Muscle of leg (tissue), 11 donors: ENCODE data around the gene HOXB6. TPM values are rescaled to one million over a fixed set of nuclear protein-coding genes. Genes with fewer than 3 reads are reported as not detected.

Experiments used
- DNase-seq: peaks from one replicate; pipeline ENCODE4 v3.0.0; 2013
- H3K27ac ChIP-seq: one replicate; pipeline ENCODE4 v1.5.1; 2013; ENCODE audit warnings: mild to moderate bottlenecking, low read length, control low read depth
- H3K27me3 ChIP-seq: one replicate; pipeline ENCODE4 v1.6.1; 2013; ENCODE audit warnings: low read length; ENCODE audit not compliant: control insufficient read depth, insufficient read depth
- H3K36me3 ChIP-seq: one replicate; pipeline ENCODE4 v1.6.1; 2013; ENCODE audit warnings: low read length; ENCODE audit not compliant: control insufficient read depth, insufficient read depth
- H3K4me1 ChIP-seq: one replicate; pipeline ENCODE4 v1.6.1; 2013; ENCODE audit warnings: low read length; ENCODE audit not compliant: control insufficient read depth, insufficient read depth
- H3K4me3 ChIP-seq: one replicate; pipeline ENCODE4 v1.5.1; 2013; ENCODE audit warnings: low read length, control low read depth
- H3K9me3 ChIP-seq: replicated peaks from 2 replicates; pipeline ENCODE4 v1.6.1; 2013; ENCODE audit warnings: low read depth, low read length; ENCODE audit not compliant: control insufficient read depth
- WGBS: methylation state at CpG from one replicate; pipeline ENCODE4 v1.1.5; 2013; ENCODE audit warnings: missing lambda C conversion rate; ENCODE audit not compliant: insufficient coverage; 5-methylcytosine and 5-hydroxymethylcytosine counted together
- polyA plus RNA-seq, 8 donors: library from polyadenylated mRNA; unstranded; fragments of 120-200 nt; gene quantifications; one replicate each; pipeline versions ENCODE4 v1.2.1 to v1.2.3, GENCODE V29; 2013; ENCODE audit warnings: inconsistent platforms in 1 of 8, low replicate concordance in 1 of 8; ENCODE audit not compliant: insufficient read length in 8 of 8, insufficient read depth in 1 of 8
- total RNA-seq: library from RNA; stranded (reverse); fragments of 120-200 nt; gene quantifications from one replicate; pipeline ENCODE4 v1.2.4, GENCODE V29; 2013

Gene HOXB6
- total and polyA plus RNA-seq, 9 donors: 0.84 to 1.7 (median 1.2) TPM

DNA sequence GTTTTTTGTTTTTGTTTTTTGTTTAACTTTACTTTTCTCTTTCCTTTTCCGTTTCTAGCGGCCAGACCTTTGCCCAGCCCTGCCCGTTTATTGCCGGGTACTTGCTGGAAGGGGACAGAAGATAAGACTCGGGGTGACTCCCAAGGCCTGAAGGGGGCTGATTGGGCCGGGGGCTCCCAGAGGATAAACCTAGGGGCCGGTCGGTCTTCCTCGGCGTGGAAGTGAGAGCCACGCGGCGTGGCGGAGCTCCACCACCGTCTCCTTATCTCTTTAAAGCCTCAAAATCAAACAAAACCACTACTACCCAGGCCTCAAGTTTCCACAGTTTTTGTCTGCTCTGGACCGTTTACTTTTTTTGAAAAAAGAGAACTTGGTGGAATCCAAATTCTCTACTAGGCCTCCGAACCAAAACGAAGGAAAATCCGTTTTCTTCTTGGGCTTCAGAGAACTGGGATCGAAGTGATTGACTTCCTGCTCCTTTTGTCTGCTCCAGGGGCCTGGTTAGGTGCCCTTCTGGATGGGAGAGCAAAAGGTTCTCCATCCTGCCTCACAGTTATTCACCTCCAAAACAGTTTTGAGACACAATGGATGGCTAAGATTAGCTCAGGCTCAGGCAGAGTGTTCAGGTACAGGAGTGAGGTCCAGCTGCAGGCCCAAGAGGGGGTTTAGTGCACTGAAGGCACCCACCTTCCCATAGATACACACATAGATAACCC is 29.9 kb upstream of the HOXB6 start:
- WGBS: 61% methylated on average over 5 of the region's 20 CpGs
- H3K27ac ChIP-seq: no peak overlapping the region
- peaks cover 95% of the 10 kb centered on the region for H3K27me3 ChIP-seq
- H3K4me3 ChIP-seq: no peak overlapping the region
- DNase-seq: no peak
- H3K4me1 ChIP-seq: peaks cover 5% of the 10 kb centered on the region
- no peaks in the 10 kb centered on the region for H3K9me3 ChIP-seq
- no peaks in the 10 kb centered on the region for H3K36me3 ChIP-seq

DNA sequence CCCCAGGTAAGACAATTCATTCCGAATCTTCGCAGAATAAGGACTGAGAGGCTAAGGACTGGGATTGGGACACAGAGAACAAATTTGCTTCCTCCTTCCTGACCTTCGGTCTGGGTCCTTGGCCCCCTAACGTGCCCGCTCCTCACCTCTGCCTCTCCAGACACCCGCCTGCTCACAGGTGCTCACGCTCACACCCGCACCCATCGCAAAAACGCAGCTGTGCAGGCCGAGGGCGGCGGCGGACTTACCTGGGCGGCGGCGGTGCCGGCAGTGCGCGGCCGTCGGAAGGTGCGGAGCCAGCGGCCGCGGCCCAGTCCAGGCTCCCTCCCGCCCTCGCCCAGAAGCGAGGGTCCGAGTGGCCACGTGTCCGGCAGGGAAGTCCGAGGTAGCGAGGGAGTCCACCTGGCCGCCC is 28.5 kb upstream of the HOXB6 start:
- peaks cover 96% of the 10 kb centered on the region for H3K27me3 ChIP-seq
- no peak for DNase-seq
- 12% methylated on average over 28 of the region's 35 CpGs for WGBS
- peaks cover 5% of the 10 kb centered on the region for H3K4me1 ChIP-seq
- no peak overlapping the region for H3K4me3 ChIP-seq
- no peak overlapping the region for H3K27ac ChIP-seq
- H3K36me3 ChIP-seq: no peaks in the 10 kb centered on the region
- H3K9me3 ChIP-seq: no peaks in the 10 kb centered on the region

DNA sequence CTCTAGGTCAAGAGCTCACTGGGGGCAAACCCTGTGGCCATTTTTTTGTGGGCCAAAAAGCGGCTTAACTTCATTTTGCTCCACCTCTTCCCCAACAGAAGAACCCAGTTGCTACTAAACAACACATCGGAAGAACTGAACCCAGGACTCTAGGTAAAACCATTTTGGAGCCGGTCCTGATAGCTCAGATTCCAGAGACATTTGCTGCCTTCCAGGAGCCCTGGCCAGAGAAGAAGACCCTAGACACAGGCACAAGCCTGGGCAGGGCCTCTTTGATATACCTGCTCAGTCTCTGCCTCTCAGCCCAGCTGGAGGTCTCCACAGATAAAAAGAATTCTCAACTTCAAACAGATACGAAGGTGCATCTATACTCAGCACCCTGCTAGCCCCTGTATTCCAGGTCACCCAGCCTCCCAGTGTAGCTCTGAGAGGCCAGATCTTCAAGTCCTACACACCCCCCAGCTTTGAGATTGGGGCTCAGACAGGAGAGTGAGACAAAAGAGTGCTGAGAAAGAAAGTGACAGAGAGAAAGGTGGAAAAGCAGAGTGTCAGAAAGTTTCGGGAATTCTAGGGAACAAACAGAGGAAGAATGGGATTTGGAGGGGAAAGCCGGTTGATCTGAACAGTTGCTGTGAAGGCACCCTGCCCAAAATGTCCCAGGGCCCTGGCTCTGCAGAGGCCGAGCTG is 27.9 kb upstream of the HOXB6 start:
- Histone ChIP-seq H3K4me1 (peaks cover 5% of the 10 kb centered on the region), H3K36me3 (no peaks in the 10 kb centered on the region), H3K4me3 (no peak overlapping the region), H3K27ac (no peak overlapping the region), H3K27me3 (peaks cover 97% of the 10 kb centered on the region), H3K9me3 (no peaks in the 10 kb centered on the region)
- DNase-seq: no peak
- WGBS: 35% methylated on average over 5 of the region's 7 CpGs

DNA sequence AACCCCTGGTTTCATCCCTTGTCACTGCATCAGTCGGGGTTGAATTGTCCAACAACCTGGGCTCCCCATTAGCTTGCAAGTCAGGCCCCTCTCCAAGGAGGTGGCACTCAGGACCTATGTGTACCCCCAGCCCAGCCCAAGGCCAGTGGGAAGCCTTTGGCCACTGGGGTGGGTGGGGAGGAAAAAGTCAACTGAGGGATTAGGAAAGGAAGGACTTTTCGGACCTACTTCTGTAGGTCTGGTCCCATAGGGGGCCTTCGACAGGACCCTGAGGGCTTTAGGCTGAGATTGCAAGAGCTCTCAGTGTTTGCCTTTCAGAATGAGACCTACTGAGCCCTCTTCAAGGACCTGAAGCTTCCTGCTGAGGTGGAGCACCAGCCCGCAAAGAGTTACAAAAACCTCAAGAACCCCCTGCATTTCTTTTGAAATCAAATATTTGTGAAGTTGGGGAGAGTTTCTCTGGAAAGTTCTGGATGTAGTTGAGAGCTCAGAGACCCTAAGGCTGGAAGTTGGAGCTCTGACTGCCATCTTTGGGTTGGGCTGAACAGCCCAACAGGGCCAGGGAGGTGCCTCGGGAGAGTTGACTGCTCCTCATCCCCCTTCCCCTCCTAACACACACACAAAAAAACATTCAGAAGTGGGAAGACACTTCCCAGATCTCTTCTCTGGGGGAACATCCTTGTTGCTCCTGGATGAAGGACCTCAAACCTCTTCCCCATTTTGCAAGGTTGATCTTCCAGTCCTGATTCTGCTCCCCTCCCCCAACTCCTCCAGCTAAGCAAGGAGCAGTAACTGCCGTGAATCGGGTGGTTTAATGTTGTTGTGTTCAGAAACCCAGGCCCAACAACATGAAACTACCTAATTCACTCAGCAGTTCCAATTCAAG is 27.1 kb upstream of the HOXB6 start:
- H3K27me3 ChIP-seq: peaks cover 97% of the 10 kb centered on the region
- no peaks in the 10 kb centered on the region for H3K36me3 ChIP-seq
- H3K4me1 ChIP-seq: peaks cover 5% of the 10 kb centered on the region
- H3K4me3 ChIP-seq: no peak overlapping the region
- H3K9me3 ChIP-seq: no peaks in the 10 kb centered on the region
- no peak for DNase-seq
- no peak overlapping the region for H3K27ac ChIP-seq
- 79% methylated on average over 1 of the region's 7 CpGs for WGBS

DNA sequence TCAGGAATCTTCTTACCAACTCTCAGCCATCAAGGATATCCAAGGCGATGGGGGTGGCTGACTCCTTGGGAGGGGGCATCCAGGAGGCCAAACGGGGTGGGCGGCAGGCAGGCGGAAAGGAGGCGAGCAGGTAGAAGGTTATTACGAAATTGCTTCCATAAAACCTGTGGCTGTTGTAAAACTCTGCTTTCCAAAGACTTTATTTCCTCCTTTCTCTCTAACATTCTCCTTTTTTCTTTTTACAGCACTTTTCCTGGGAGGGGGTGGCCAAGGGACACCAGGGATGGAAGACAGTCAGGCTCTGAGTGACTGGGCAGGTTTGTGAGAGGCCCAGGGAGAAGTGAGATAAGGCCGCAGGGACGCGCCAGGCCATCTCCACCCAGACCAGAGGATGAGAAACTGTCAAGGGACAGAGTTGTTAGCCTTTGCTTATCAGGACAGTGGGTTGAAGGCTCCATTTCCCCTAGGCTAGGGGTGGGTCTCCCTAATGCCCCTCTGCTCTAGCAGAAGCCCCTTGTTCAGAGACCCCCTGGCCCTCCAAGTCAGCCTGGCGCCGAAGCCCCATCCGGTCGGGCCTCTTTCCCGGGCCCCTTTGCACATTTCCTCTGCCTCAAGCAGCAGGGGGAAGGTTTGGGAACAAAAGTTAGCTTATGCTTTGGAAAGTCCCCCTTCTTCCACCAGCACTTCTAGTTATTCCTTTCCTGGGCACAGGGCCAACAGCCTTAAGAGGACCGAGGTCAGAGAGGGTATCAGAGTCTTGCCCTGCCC is 26.3 kb upstream of the HOXB6 start:
- no peak overlapping the region for H3K27ac ChIP-seq
- no peak overlapping the region for H3K4me3 ChIP-seq
- no peaks in the 10 kb centered on the region for H3K9me3 ChIP-seq
- DNase-seq: no peak
- peaks cover 97% of the 10 kb centered on the region for H3K27me3 ChIP-seq
- H3K36me3 ChIP-seq: no peaks in the 10 kb centered on the region
- peaks cover 13% of the 10 kb centered on the region for H3K4me1 ChIP-seq
- 0% methylated on average over 1 of the region's 15 CpGs for WGBS

DNA sequence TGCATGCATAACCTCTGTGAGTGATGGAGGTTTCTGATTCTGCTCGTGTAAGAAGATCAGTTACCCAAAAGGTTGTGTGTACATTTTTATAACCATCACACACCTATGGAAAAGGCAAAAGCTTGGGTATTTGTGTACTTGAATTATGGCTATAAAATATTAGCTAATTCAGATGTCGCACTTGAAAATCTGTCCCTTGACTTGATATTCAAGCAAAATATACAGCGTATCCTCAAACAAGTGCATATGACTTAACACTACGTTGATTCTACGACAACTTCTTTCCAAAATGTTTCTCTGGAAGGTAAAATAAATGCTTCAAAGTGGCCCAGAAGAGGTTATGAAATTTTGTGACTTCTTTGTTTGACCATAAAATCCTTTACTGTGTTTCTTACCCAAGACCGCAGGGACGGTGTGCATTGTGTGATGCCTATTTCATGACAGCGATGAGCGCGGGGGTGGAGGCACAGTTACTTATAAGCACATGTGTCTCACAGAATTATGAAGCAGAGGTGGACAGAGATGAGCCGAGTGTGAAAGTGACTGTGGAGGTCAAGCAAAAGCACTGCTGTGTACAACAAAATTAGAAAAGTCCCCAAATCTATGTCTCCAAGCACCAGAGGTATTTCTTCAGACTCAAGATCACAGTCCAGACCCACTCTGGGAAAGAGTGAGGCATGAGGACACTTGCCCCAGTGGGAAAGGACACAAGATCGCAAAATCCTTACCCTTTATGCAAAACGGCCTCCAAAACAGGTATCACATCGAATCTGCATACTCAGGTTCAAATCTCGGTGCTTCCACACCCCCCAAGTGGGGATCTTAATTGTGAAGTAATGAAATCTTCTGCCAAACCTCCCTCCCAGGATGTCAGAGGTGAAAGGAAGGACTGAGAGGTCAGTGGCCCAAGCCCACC is 25.5 kb upstream of the HOXB6 start:
- no peak overlapping the region for H3K4me3 ChIP-seq
- peaks cover 97% of the 10 kb centered on the region for H3K27me3 ChIP-seq
- 21% methylated on average over 4 of the region's 15 CpGs for WGBS
- no peaks in the 10 kb centered on the region for H3K9me3 ChIP-seq
- peaks cover 20% of the 10 kb centered on the region for H3K4me1 ChIP-seq
- H3K36me3 ChIP-seq: no peaks in the 10 kb centered on the region
- H3K27ac ChIP-seq: no peak overlapping the region
- DNase-seq: no peak

DNA sequence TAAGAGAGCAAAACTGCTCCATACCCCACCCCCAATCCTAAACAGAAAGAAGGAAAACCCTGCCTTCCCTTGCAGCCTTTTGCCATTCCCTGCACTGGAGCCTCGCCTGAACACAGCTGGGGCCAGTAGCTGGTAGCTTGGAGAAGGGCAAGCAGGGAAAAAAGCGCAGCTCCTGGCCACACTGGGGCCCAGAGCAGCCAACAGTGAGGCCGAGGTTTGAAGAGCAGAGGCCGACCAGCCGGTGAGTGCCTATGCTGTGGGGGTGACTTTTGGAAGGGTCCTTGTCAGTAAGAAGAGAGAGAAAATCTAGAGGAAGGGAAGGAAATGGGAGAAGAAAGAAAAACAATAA is 24.6 kb upstream of the HOXB6 start:
- H3K27ac ChIP-seq: no peak overlapping the region
- H3K4me1 ChIP-seq: peaks cover 26% of the 10 kb centered on the region
- 24% methylated on average over 4 of the region's 5 CpGs for WGBS
- H3K36me3 ChIP-seq: no peaks in the 10 kb centered on the region
- no peaks in the 10 kb centered on the region for H3K9me3 ChIP-seq
- no peak overlapping the region for H3K4me3 ChIP-seq
- H3K27me3 ChIP-seq: peaks cover 97% of the 10 kb centered on the region
- DNase-seq: no peak

DNA sequence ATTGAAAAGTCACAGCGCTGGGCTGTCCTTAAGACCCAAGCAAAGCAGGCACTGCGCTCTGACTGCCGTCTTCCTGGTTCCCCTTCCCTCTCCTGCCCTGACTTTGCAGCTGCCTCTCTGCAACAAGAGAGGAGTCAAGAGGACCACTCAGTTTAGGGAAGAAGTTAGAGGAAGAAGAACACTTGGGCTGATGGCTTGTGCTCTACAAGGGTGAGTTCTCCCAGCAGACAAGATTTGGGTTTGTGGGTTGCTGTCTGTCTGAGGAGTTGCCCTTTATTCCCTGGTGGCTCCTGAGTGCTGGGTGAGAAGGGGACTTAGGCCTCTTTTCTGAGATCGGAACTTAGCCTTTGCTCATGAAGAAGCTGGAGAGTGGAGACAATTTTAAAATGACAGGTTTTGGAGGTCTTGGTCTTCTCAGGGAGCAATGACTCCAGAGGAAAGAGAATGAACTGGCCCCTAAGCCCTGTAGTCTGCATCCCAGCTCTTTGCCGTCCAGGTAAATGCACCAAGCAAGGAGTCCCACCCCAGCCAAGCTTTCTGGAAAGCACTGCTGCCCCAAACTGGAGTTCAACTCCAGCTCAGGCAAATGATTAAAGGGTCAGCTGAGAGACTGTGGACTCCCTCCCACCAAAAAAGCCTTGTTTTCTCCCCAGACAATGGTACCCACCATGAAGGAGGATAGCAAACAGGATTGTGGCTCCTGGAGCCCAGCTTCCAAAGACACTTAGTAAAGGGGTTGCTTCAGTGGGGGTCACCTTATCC is 24.0 kb upstream of the HOXB6 start:
- no peak for DNase-seq
- H3K4me1 ChIP-seq: peaks cover 24% of the 10 kb centered on the region
- H3K27me3 ChIP-seq: peaks cover 97% of the 10 kb centered on the region
- H3K4me3 ChIP-seq: no peak overlapping the region
- 0% methylated on average over 3 of the region's 5 CpGs for WGBS
- H3K9me3 ChIP-seq: no peaks in the 10 kb centered on the region
- H3K27ac ChIP-seq: no peak overlapping the region
- no peaks in the 10 kb centered on the region for H3K36me3 ChIP-seq
